Activated T-helper 17 cell treated with anti-CD3 and anti-CD28 coated beads, Interleukin-2, amount 50 U/mL, for 72 hours (primary cell): ENCODE results near the gene SLC12A3. TPM values are rescaled to one million over a fixed set of nuclear protein-coding genes. Genes with fewer than 3 reads are reported as not detected.

Experiments
- ATAC-seq: fragments of 150-1000 bp; cut with Tn5 transposase; replicated peaks from 2 replicates; pipeline ENCODE4 v1.10.0; 2021; ENCODE audit warnings: mild to moderate bottlenecking, moderate library complexity
- H3K27ac Mint-ChIP-seq: one replicate; pipeline ENCODE4 v1.8.0; 2022; ENCODE audit warnings: mixed read lengths
- H3K27me3 Mint-ChIP-seq: one replicate; pipeline ENCODE4 v1.8.0; 2022; ENCODE audit warnings: mixed read lengths
- H3K36me3 Mint-ChIP-seq: one replicate; pipeline ENCODE4 v1.8.0; 2022; ENCODE audit warnings: low read depth, mild to moderate bottlenecking, mixed read lengths
- H3K4me1 Mint-ChIP-seq: one replicate; pipeline ENCODE4 v1.8.0; 2022; ENCODE audit warnings: mixed read lengths
- H3K4me3 Mint-ChIP-seq: one replicate; pipeline ENCODE4 v1.8.0; 2022; ENCODE audit warnings: mild to moderate bottlenecking, mixed read lengths
- H3K9me3 Mint-ChIP-seq: one replicate; pipeline ENCODE4 v1.8.0; 2022; ENCODE audit warnings: mixed read lengths
- total RNA-seq, 2 donors: library from RNA; stranded (reverse); gene quantifications; one replicate each; pipeline ENCODE4 v1.2.3, GENCODE V29; 2022

SLC12A3 gene
- total RNA-seq, 2 donors from 2014 or later, result not detected

- peaks cover 5% of the 10 kb centered on the region for H3K4me1 Mint-ChIP-seq
- peak; percentile 8 for ATAC-seq
These were observed 45.1 kb downstream of the SLC12A3 start for GRCh38 chr16:56910112-56910511.

GRCh38 chr16:56910654-56911539, 45.9 kb downstream of the SLC12A3 start:
- peak overlapping the region; percentile 26 for H3K4me3 Mint-ChIP-seq
- peak; percentile 88 for ATAC-seq
- peaks cover 4% of the 10 kb centered on the region for H3K27me3 Mint-ChIP-seq
- no peaks in the 10 kb centered on the region for H3K9me3 Mint-ChIP-seq
- H3K4me1 Mint-ChIP-seq, result peaks cover 5% of the 10 kb centered on the region
- peak overlapping the region; percentile 70 for H3K27ac Mint-ChIP-seq
- H3K36me3 Mint-ChIP-seq, result no peaks in the 10 kb centered on the region

More at GRCh38 chr16:56910112-56910511, 45.1 kb downstream of the SLC12A3 start:
- H3K27ac Mint-ChIP-seq, result no peak overlapping the region
- H3K36me3 Mint-ChIP-seq, result no peaks in the 10 kb centered on the region
- peaks cover 4% of the 10 kb centered on the region for H3K27me3 Mint-ChIP-seq
- peak overlapping the region; percentile 26 for H3K4me3 Mint-ChIP-seq
- H3K9me3 Mint-ChIP-seq, result no peaks in the 10 kb centered on the region

- no peaks in the 10 kb centered on the region for H3K36me3 Mint-ChIP-seq
- H3K9me3 Mint-ChIP-seq, result no peaks in the 10 kb centered on the region
- H3K27ac Mint-ChIP-seq, result peak overlapping the region; percentile 28
- H3K27me3 Mint-ChIP-seq, result peaks cover 4% of the 10 kb centered on the region
- no peak for ATAC-seq
- H3K4me3 Mint-ChIP-seq, result no peak overlapping the region
- peaks cover 13% of the 10 kb centered on the region for H3K4me1 Mint-ChIP-seq
These were observed 47.0 kb downstream of the SLC12A3 start for GRCh38 chr16:56911771-56912571.

- Mint-ChIP-seq H3K9me3 (no peaks in the 10 kb centered on the region), H3K4me3 (no peak overlapping the region)
These were observed 48.0 kb downstream of the SLC12A3 start for GRCh38 chr16:56912746-56913708.

GRCh38 chr16:56914896-56915295, 49.9 kb downstream of the SLC12A3 start:
- Mint-ChIP-seq H3K4me1 (peaks cover 31% of the 10 kb centered on the region), H3K27ac (no peak overlapping the region), H3K36me3 (no peaks in the 10 kb centered on the region), H3K4me3 (no peak overlapping the region), H3K9me3 (no peaks in the 10 kb centered on the region), H3K27me3 (peaks cover 4% of the 10 kb centered on the region)
- no peak for ATAC-seq

More at GRCh38 chr16:56912746-56913708, 48.0 kb downstream of the SLC12A3 start:
- ATAC-seq, result no peak
- Mint-ChIP-seq H3K27me3 (peaks cover 4% of the 10 kb centered on the region), H3K36me3 (no peaks in the 10 kb centered on the region), H3K4me1 (peaks cover 21% of the 10 kb centered on the region), H3K27ac (peak overlapping the region; percentile 28)

- peaks cover 4% of the 10 kb centered on the region for H3K27me3 Mint-ChIP-seq
- no peak overlapping the region for H3K27ac Mint-ChIP-seq
- peaks cover 31% of the 10 kb centered on the region for H3K4me1 Mint-ChIP-seq
These were observed 50.5 kb downstream of the SLC12A3 start for GRCh38 chr16:56915336-56916119.

GRCh38 chr16:56916571-56917403, 51.8 kb downstream of the SLC12A3 start:
- Mint-ChIP-seq H3K27ac (peak overlapping the region; percentile 78), H3K4me3 (peak overlapping the region; percentile 63), H3K27me3 (peaks cover 4% of the 10 kb centered on the region), H3K4me1 (peaks cover 31% of the 10 kb centered on the region), H3K9me3 (no peaks in the 10 kb centered on the region), H3K36me3 (no peaks in the 10 kb centered on the region)
- peak; percentile 91 for ATAC-seq

More at GRCh38 chr16:56915336-56916119, 50.5 kb downstream of the SLC12A3 start:
- H3K9me3 Mint-ChIP-seq, result no peaks in the 10 kb centered on the region
- no peaks in the 10 kb centered on the region for H3K36me3 Mint-ChIP-seq
- ATAC-seq, result no peak
- H3K4me3 Mint-ChIP-seq, result no peak overlapping the region

- ATAC-seq, result no peak
- Mint-ChIP-seq H3K4me1 (peaks cover 26% of the 10 kb centered on the region), H3K9me3 (no peaks in the 10 kb centered on the region)
These were observed 53.5 kb downstream of the SLC12A3 start for GRCh38 chr16:56918467-56919012.

GRCh38 chr16:56919099-56919800, 54.2 kb downstream of the SLC12A3 start:
- H3K4me3 Mint-ChIP-seq, result no peak overlapping the region
- H3K36me3 Mint-ChIP-seq, result no peaks in the 10 kb centered on the region
- ATAC-seq, result peak; percentile 38
- H3K27ac Mint-ChIP-seq, result no peak overlapping the region
- no peaks in the 10 kb centered on the region for H3K9me3 Mint-ChIP-seq
- peaks cover 26% of the 10 kb centered on the region for H3K4me1 Mint-ChIP-seq
- H3K27me3 Mint-ChIP-seq, result no peaks in the 10 kb centered on the region

More at GRCh38 chr16:56918467-56919012, 53.5 kb downstream of the SLC12A3 start:
- Mint-ChIP-seq H3K4me3 (no peak overlapping the region), H3K27ac (no peak overlapping the region), H3K36me3 (no peaks in the 10 kb centered on the region), H3K27me3 (no peaks in the 10 kb centered on the region)

- H3K9me3 Mint-ChIP-seq, result no peaks in the 10 kb centered on the region
- H3K27me3 Mint-ChIP-seq, result no peaks in the 10 kb centered on the region
- H3K4me3 Mint-ChIP-seq, result no peak overlapping the region
- H3K4me1 Mint-ChIP-seq, result peaks cover 23% of the 10 kb centered on the region
- no peak for ATAC-seq
- H3K27ac Mint-ChIP-seq, result no peak overlapping the region
- H3K36me3 Mint-ChIP-seq, result no peaks in the 10 kb centered on the region
These were observed 56.6 kb downstream of the SLC12A3 start for GRCh38 chr16:56921571-56921970.

GRCh38 chr16:56923481-56924091, 58.6 kb downstream of the SLC12A3 start:
- no peaks in the 10 kb centered on the region for H3K27me3 Mint-ChIP-seq
- no peak for ATAC-seq
- H3K4me1 Mint-ChIP-seq, result peaks cover 6% of the 10 kb centered on the region
- H3K36me3 Mint-ChIP-seq, result no peaks in the 10 kb centered on the region
- no peaks in the 10 kb centered on the region for H3K9me3 Mint-ChIP-seq
- no peak overlapping the region for H3K27ac Mint-ChIP-seq
- no peak overlapping the region for H3K4me3 Mint-ChIP-seq
